H1 (cell line): ENCODE results near the gene DNAJC5G.

Source experiments
- CTCF ChIP-seq, 3 experiments: IDR thresholded peaks; 1 replicate in 2 of 3; 2 replicates in 1 of 3; pipeline versions ENCODE4 v1.5.1 to v1.6.1; 2011; ENCODE audit warnings: low read length in 3 of 3, mild to moderate bottlenecking in 3 of 3, inconsistent platforms in 2 of 3, low read depth in 1 of 3, moderate library complexity in 1 of 3; ENCODE audit not compliant: insufficient read depth in 1 of 3; ENCODE audit errors: control extremely low read depth in 1 of 3
- SRF ChIP-seq: IDR thresholded peaks from 2 replicates; pipeline ENCODE4 v1.6.1; 2011; ENCODE audit warnings: mild to moderate bottlenecking, low read depth, low read length, moderate library complexity

DNA sequence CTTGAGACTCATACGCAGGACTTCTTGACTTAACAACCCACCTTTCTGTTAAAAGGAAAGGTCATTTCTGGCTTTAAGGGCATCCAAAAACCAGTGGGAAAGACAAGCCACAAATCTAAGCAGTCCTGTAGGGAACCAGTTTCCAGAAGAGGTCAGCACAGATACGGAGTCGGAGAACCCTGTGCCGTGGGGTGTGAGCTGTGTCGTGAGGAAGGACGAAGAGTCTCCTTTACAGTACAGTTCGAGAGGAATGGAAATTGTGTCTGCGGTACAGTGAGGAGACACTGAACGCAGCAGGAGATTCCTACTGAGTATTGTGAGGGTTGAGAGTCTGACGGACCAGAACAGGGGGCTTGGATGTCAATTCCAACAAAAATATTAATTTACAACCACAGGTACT, 30.1 kb upstream of the DNAJC5G start:
- TF ChIP-seq CTCF (IDR thresholded peaks at IDR 0.05; ENCODE audit: control extremely low read depth in 1 of 3, insufficient read depth in 1 of 3, low read depth in 1 of 3, low read length in 3 of 3): no peak
- TF ChIP-seq SRF: no peak
